Gastrocnemius medialis (tissue), 4 donors: ENCODE measurements around the gene SERINC2. TPM values are rescaled to one million over a fixed set of nuclear protein-coding genes. Genes with fewer than 3 reads are reported as not detected.
A peak's percentile ranks its signal among the peaks of the same experiment; 100 is the strongest.

Experiments used
- ATAC-seq, 2 donors: fragments of 150-250 bp; one replicate each; pipeline ENCODE4 v1.9.1; 2016
- DNase-seq, 2 donors: peaks; one replicate each; pipeline ENCODE4 v3.0.0-alpha.2; 2019
- H3K27ac ChIP-seq, 4 donors: fragments of 200-600 bp; sonication (generic); 1 replicate in 1 of 4; 2 replicates in 3 of 4; pipeline ENCODE4 v1.5.1; 2016 to 2018; ENCODE audit warnings: mild to moderate bottlenecking in 2 of 4, moderate library complexity in 1 of 4
- H3K27me3 ChIP-seq, 3 donors: fragments of 200-600 bp; sonication (generic) in 2 of 3; 1 replicate in 1 of 3; 2 replicates in 2 of 3; pipeline versions ENCODE4 v1.5.1 to v1.6.0; 2016 to 2019; ENCODE audit warnings: mild to moderate bottlenecking in 1 of 3, moderate library complexity in 1 of 3
- H3K36me3 ChIP-seq, 2 donors: fragments of 200-600 bp; sonication (generic) in 1 of 2; one replicate each; pipeline ENCODE4 v1.5.1; 2017 to 2018
- H3K4me1 ChIP-seq, 2 donors: fragments of 200-600 bp; sonication (generic) in 1 of 2; one replicate each; pipeline ENCODE4 v1.5.1; 2016 to 2017; ENCODE audit warnings: mild to moderate bottlenecking in 2 of 2
- H3K4me3 ChIP-seq, 4 donors: fragments of 200-600 bp; sonication (generic) in 3 of 4; 1 replicate in 1 of 4; 2 replicates in 3 of 4; pipeline ENCODE4 v1.5.1; 2016 to 2019; ENCODE audit warnings: mild to moderate bottlenecking in 2 of 4
- H3K9me3 ChIP-seq, 3 donors: fragments of 200-600 bp; sonication (generic) in 2 of 3; 1 replicate in 1 of 3; 2 replicates in 2 of 3; pipeline ENCODE4 v1.5.1; 2016 to 2019
- CTCF ChIP-seq, 5 experiments: fragments of 450-650 bp in 3 of 5; fragments of 200-600 bp in 2 of 5; sonication (generic) in 2 of 5; IDR thresholded peaks in 4 of 5; conservative IDR thresholded peaks in 1 of 5; 1 replicate in 4 of 5; 2 replicates in 1 of 5; pipeline ENCODE4 v1.5.1; 2016 to 2019; ENCODE audit warnings: antibody characterized with exemption in 5 of 5, mild to moderate bottlenecking in 3 of 5, moderate library complexity in 3 of 5
- POLR2A ChIP-seq, 2 donors: fragments of 450-650 bp; IDR thresholded peaks; one replicate each; pipeline ENCODE4 v1.6.1; 2017; ENCODE audit warnings: antibody characterized with exemption in 2 of 2, mild to moderate bottlenecking in 2 of 2, moderate library complexity in 2 of 2
- in situ Hi-C, 4 donors: fragments of 200-750 bp; cut with MboI; loops; one replicate each; pipeline versions ENCODE4 v1.15.0 to v1.8.0; 2017; ENCODE audit warnings: low sequenced_read_pairs in 4 of 4
- intact Hi-C: fragments of 100-400 bp; cut with DNase I; formaldehyde crosslinking; loops from one replicate; pipeline ENCODE4 v1.15.1; 2023; ENCODE audit warnings: low total_unique reads
- total RNA-seq, 4 donors: library from RNA; depleted of rRNA; stranded (reverse); fragments of >200 nt; gene quantifications; one replicate each; pipeline versions ENCODE4 v1.1.0 to v1.2.3, GENCODE V29; 2016

The SERINC2 gene
- total RNA-seq, 4 donors from 2014 or later, result 21.2 to 53.4 (median 35.9) TPM

GRCh38 chr1:31396633-31397351 is 16.2 kb upstream of the SERINC2 start:
- Histone ChIP-seq H3K4me1 (peaks cover 5 to 8% of the 10 kb centered on the region in 2 donors), H3K9me3 (no peaks in the 10 kb centered on the region), H3K36me3 (no peaks in the 10 kb centered on the region), H3K27me3 (no peaks in the 10 kb centered on the region), H3K27ac (peak overlapping the region in 3 of 4 donors; percentile 81 to 90 (median 83)), H3K4me3 (no peak overlapping the region)
- TF ChIP-seq CTCF (IDR thresholded peaks at IDR 0.05 in 4 of 5, conservative IDR thresholded peaks at IDR 0.05 in 1 of 5), result peak in 3 of 5 experiments; percentile 16 to 46 (median 33)
- no peak for TF ChIP-seq POLR2A (IDR thresholded peaks at IDR 0.05)
- in situ Hi-C loops (no loop called here), intact Hi-C loops (loop anchor here (1.0 kb wide), 1 partner anchor 16 kb away; no protein-coding TSS in a partner anchor)
- no peak for ATAC-seq
- DNase-seq, result no peak

- intact Hi-C loops, result loop anchor here (1.0 kb wide), 1 partner anchor 15 kb away; no protein-coding TSS in a partner anchor
- no peak overlapping the region for H3K27ac ChIP-seq
- no peak for ATAC-seq
- no peaks in the 10 kb centered on the region for H3K36me3 ChIP-seq
- in situ Hi-C loops, result no loop called here
- H3K4me3 ChIP-seq, result no peak overlapping the region
- H3K4me1 ChIP-seq, result peaks cover 5 to 8% of the 10 kb centered on the region in 2 donors
- no peaks in the 10 kb centered on the region for H3K27me3 ChIP-seq
- DNase-seq, result no peak
- no peaks in the 10 kb centered on the region for H3K9me3 ChIP-seq
- TF ChIP-seq CTCF (IDR thresholded peaks at IDR 0.05 in 4 of 5, conservative IDR thresholded peaks at IDR 0.05 in 1 of 5), result no peak
- no peak for TF ChIP-seq POLR2A (IDR thresholded peaks at IDR 0.05)
Observed at GRCh38 chr1:31397360-31398095, 15.5 kb upstream of the SERINC2 start.

GRCh38 chr1:31398246-31398645 is 14.8 kb upstream of the SERINC2 start:
- H3K27ac ChIP-seq, result no peak overlapping the region
- intact Hi-C loops (no loop called here), in situ Hi-C loops (no loop called here)
- H3K27me3 ChIP-seq, result no peaks in the 10 kb centered on the region
- no peaks in the 10 kb centered on the region for H3K9me3 ChIP-seq
- DNase-seq (no peak), ATAC-seq (no peak)
- no peak for TF ChIP-seq POLR2A (IDR thresholded peaks at IDR 0.05)
- TF ChIP-seq CTCF (IDR thresholded peaks at IDR 0.05 in 4 of 5, conservative IDR thresholded peaks at IDR 0.05 in 1 of 5), result no peak
- H3K4me3 ChIP-seq, result no peak overlapping the region
- no peaks in the 10 kb centered on the region for H3K36me3 ChIP-seq
- H3K4me1 ChIP-seq, result peaks cover 5 to 8% of the 10 kb centered on the region in 2 donors

- DNase-seq, result no peak
- TF ChIP-seq CTCF (IDR thresholded peaks at IDR 0.05 in 4 of 5, conservative IDR thresholded peaks at IDR 0.05 in 1 of 5) (no peak), POLR2A (IDR thresholded peaks at IDR 0.05) (no peak)
- Histone ChIP-seq H3K4me1 (no peaks in the 10 kb centered on the region), H3K9me3 (no peaks in the 10 kb centered on the region), H3K27me3 (no peaks in the 10 kb centered on the region), H3K36me3 (no peaks in the 10 kb centered on the region), H3K4me3 (no peak overlapping the region), H3K27ac (no peak overlapping the region)
- ATAC-seq, result no peak
- in situ Hi-C loops, result no loop called here
- intact Hi-C loops, result no loop called here
Observed at GRCh38 chr1:31399976-31400375, 13.0 kb upstream of the SERINC2 start.
